ENCODE results near the gene SORCS2.

DNA sequence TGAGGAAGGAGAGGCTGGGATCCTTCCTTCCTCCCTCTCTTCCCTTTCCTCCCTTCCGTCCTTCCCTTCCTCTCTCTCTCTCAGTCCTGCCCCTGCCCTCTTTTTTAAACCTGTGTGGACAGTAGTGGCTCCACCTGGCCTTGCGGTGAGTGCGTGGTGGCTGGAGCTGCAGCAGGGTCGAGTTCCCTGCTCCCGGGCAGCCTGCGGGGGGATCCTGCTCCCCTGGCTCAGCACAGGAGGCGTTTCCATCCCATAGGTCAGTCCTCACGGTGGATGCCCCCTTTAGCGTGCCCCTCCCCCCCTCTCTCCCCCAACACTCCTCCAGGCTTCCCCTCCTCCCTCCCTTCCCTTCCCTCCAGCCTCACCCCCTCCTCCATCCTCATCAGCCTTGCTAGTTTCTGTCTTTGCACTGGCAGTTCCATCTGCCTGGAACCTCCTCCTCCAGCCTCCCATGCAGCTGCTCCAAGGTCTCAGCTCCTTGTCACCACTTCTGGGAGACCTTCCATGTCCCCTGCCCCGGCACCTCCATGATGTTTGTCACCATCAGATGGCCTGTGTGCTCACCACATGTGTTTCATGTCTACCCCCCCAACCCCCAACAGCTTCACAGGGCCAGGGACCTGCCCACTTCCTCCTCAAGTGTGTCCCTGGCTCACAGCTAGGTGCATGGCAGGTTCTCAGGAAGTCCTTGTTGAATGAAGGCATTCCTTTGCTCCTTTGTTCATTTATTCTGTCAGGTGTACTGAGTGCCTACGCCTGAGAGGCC is 174.0 kb downstream of the SORCS2 start:
- TF ChIP-seq EP300 (IDR thresholded peaks at IDR 0.05; ENCODE audit: borderline replicate concordance) (no peak), TAF1 (IDR thresholded peaks at IDR 0.05; ENCODE audit: low read depth) (no peak), NFIC (IDR thresholded peaks at IDR 0.05) (no peak), CREB1 (IDR thresholded peaks at IDR 0.05; ENCODE audit: low read depth) (no peak), TCF12 (IDR thresholded peaks at IDR 0.05; ENCODE audit: low read depth) (no peak), EGR1 (IDR thresholded peaks at IDR 0.05) (no peak), YY1 (IDR thresholded peaks at IDR 0.05; ENCODE audit: low read depth) (no peak), RAD21 (IDR thresholded peaks at IDR 0.05; ENCODE audit: low read depth) (no peak)
- TF ChIP-seq, protein P1, sequence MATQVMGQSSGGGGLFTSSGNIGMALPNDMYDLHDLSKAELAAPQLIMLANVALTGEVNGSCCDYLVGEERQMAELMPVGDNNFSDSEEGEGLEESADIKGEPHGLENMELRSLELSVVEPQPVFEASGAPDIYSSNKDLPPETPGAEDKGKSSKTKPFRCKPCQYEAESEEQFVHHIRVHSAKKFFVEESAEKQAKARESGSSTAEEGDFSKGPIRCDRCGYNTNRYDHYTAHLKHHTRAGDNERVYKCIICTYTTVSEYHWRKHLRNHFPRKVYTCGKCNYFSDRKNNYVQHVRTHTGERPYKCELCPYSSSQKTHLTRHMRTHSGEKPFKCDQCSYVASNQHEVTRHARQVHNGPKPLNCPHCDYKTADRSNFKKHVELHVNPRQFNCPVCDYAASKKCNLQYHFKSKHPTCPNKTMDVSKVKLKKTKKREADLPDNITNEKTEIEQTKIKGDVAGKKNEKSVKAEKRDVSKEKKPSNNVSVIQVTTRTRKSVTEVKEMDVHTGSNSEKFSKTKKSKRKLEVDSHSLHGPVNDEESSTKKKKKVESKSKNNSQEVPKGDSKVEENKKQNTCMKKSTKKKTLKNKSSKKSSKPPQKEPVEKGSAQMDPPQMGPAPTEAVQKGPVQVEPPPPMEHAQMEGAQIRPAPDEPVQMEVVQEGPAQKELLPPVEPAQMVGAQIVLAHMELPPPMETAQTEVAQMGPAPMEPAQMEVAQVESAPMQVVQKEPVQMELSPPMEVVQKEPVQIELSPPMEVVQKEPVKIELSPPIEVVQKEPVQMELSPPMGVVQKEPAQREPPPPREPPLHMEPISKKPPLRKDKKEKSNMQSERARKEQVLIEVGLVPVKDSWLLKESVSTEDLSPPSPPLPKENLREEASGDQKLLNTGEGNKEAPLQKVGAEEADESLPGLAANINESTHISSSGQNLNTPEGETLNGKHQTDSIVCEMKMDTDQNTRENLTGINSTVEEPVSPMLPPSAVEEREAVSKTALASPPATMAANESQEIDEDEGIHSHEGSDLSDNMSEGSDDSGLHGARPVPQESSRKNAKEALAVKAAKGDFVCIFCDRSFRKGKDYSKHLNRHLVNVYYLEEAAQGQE (IDR thresholded peaks at IDR 0.05; ENCODE audit: low read depth), result no peak

Data from Ishikawa (cell line).